ENCODE data around the gene UBE2J2.
A peak's percentile ranks its signal among the peaks of the same experiment; 100 is the strongest.

The UBE2J2 gene

GRCh38 chr1:1306661-1307260 is 33.1 kb upstream of the UBE2J2 start:
- no peak for TF ChIP-seq YY1 (IDR thresholded peaks at IDR 0.05; ENCODE audit: low read depth)
- TF ChIP-seq TAF1 (IDR thresholded peaks at IDR 0.05; ENCODE audit: low read depth) = no peak
- no peak for TF ChIP-seq EP300 (IDR thresholded peaks at IDR 0.05; ENCODE audit: borderline replicate concordance)
- TF ChIP-seq NFIC (IDR thresholded peaks at IDR 0.05) = no peak
- TF ChIP-seq TCF12 (IDR thresholded peaks at IDR 0.05; ENCODE audit: low read depth) = no peak
- TF ChIP-seq FOXM1 (IDR thresholded peaks at IDR 0.05; ENCODE audit: borderline replicate concordance, low read depth) = no peak
- no peak for TF ChIP-seq CEBPB (IDR thresholded peaks at IDR 0.05)
- no peak for TF ChIP-seq CREB1 (IDR thresholded peaks at IDR 0.05; ENCODE audit: low read depth)

GRCh38 chr1:1306070-1306660 is 32.5 kb upstream of the UBE2J2 start:
- TF ChIP-seq FOXM1 (IDR thresholded peaks at IDR 0.05; ENCODE audit: borderline replicate concordance, low read depth) = no peak
- no peak for TF ChIP-seq TEAD4 (IDR thresholded peaks at IDR 0.05)
- TF ChIP-seq RAD21 (IDR thresholded peaks at IDR 0.05; ENCODE audit: low read depth) = no peak
- TF ChIP-seq MAX (IDR thresholded peaks at IDR 0.05) = no peak
- no peak for TF ChIP-seq CREB1 (IDR thresholded peaks at IDR 0.05; ENCODE audit: low read depth)

DNA sequence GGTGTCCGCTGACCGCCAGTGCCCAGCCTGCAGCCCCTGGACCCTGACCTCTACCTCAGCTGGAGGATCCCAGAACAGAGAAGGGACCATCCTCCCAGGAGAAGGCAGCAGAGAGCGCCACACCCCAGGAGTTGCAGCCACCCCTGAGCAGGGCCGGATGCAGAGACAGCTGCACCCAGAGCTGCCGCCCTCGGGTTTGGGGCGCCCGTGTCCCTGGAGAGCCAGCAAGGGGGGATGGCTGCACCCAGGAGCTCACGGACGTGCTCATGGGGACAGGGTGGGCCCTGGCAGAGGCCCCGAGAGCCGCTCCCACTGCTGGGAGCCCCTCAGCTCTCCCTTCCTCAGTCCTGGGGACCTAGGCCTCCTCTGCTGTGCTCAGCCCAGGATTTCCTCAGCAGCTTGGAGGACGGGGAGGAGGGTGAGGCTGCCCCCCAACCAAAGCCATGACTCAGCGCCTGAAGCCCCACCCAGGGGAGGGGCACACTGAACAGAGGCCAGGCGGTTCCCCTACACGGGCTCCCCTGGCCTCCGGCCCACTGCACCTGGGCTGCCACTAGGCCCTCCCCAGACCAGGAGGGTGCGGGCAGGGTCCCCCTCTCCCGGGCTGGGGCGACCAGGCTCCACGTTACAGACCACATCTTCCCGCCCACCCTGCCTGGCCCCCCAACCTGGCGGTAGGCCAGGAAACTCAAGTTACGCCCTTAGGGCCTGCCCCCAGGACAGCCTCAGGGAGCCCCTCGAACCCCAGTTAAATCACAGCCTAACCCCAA is 31.8 kb upstream of the UBE2J2 start:
- TF ChIP-seq TCF12 (IDR thresholded peaks at IDR 0.05; ENCODE audit: low read depth) (0 out of 2 replicates have a peak, but pooled peaks have one; percentile 21), REST (IDR thresholded peaks at IDR 0.05; ENCODE audit: low read depth) (no peak), MAX (IDR thresholded peaks at IDR 0.05) (no peak), NFIC (IDR thresholded peaks at IDR 0.05) (peak; percentile 37; the same call in 1 of the 2 replicates), EP300 (IDR thresholded peaks at IDR 0.05; ENCODE audit: borderline replicate concordance) (no peak)

- TF ChIP-seq USF1 (IDR thresholded peaks at IDR 0.05) = peak; percentile 75
- no peak for TF ChIP-seq ZBTB7A (IDR thresholded peaks at IDR 0.05; ENCODE audit: low read depth)
Measured at GRCh38 chr1:1304331-1305299, 31.0 kb upstream of the UBE2J2 start.

DNA sequence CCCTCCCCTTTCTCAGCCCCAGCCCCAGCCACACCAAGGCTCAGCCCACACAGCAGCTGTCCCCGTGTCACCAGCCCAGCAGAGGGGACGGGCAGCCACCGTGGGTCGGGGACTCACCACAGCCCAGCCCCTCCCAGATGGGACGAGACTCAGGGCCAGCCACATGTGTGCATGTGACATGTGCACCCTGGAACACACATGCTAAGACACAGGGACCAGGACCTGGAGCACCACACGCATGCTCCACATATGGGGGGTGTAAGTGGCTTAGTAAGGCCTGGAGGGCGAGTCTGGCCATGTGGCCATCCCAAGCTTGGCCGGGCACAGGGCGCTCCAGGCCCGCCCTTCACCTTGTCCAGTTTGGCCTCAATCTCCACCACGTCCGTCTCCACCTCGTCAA is 30.1 kb upstream of the UBE2J2 start:
- TF ChIP-seq EGR1 (IDR thresholded peaks at IDR 0.05) = no peak
- no peak for TF ChIP-seq USF1 (IDR thresholded peaks at IDR 0.05)
- TF ChIP-seq NFIC (IDR thresholded peaks at IDR 0.05) = no peak
- no peak for TF ChIP-seq RAD21 (IDR thresholded peaks at IDR 0.05; ENCODE audit: low read depth)
- TF ChIP-seq CEBPB (IDR thresholded peaks at IDR 0.05) = no peak
- TF ChIP-seq REST (IDR thresholded peaks at IDR 0.05; ENCODE audit: low read depth) = no peak
- TF ChIP-seq ZBTB7A (IDR thresholded peaks at IDR 0.05; ENCODE audit: low read depth) = no peak
- no peak for TF ChIP-seq TEAD4 (IDR thresholded peaks at IDR 0.05)
- no peak for TF ChIP-seq TCF12 (IDR thresholded peaks at IDR 0.05; ENCODE audit: low read depth)
- TF ChIP-seq YY1 (IDR thresholded peaks at IDR 0.05; ENCODE audit: low read depth) = no peak
- TF ChIP-seq FOXM1 (IDR thresholded peaks at IDR 0.05; ENCODE audit: borderline replicate concordance, low read depth) = no peak
- no peak for TF ChIP-seq EP300 (IDR thresholded peaks at IDR 0.05; ENCODE audit: borderline replicate concordance)
- TF ChIP-seq TAF1 (IDR thresholded peaks at IDR 0.05; ENCODE audit: low read depth) = no peak
- TF ChIP-seq CREB1 (IDR thresholded peaks at IDR 0.05; ENCODE audit: low read depth) = no peak
- no peak for TF ChIP-seq MAX (IDR thresholded peaks at IDR 0.05)
